ENCODE results near the gene GAN.

GAN gene

GRCh38 chr16:81436386-81436785 is 121.6 kb downstream of the GAN start:
- Histone ChIP-seq H3K27ac (replicated peaks) (no peak overlapping the region), H3K27me3 (ENCODE audit: insufficient read depth, poor library complexity, severe bottlenecking) (no peaks in the 10 kb centered on the region), H3K4me3 (replicated peaks; ENCODE audit: insufficient read depth, low read length) (no peak overlapping the region)
- no peak for DNase-seq (ENCODE audit: low read depth in 1 of 2, low spot score in 1 of 2)
- TF ChIP-seq CTCF (IDR thresholded peaks at IDR 0.05; ENCODE audit: insufficient read depth, low read length) = no peak
- no peak for TF ChIP-seq REST (IDR thresholded peaks at IDR 0.05; ENCODE audit: insufficient replicate concordance, low read depth)
- no peak for TF ChIP-seq SPI1 (IDR thresholded peaks at IDR 0.05; ENCODE audit: borderline replicate concordance, low read depth)
- TF ChIP-seq POLR2AphosphoS5 (IDR thresholded peaks at IDR 0.05; ENCODE audit: low read depth) = no peak
- TF ChIP-seq GABPA (IDR thresholded peaks at IDR 0.05; ENCODE audit: low read depth) = no peak

- peak in 1 of 2 experiments; percentile 31 for DNase-seq (ENCODE audit: low read depth in 1 of 2, low spot score in 1 of 2)
- no peak overlapping the region for H3K27ac ChIP-seq (replicated peaks)
- H3K4me3 ChIP-seq (replicated peaks; ENCODE audit: insufficient read depth, low read length) = no peak overlapping the region
- H3K27me3 ChIP-seq (ENCODE audit: insufficient read depth, poor library complexity, severe bottlenecking) = no peaks in the 10 kb centered on the region
- TF ChIP-seq POLR2AphosphoS5 (IDR thresholded peaks at IDR 0.05; ENCODE audit: low read depth) (no peak), SPI1 (IDR thresholded peaks at IDR 0.05; ENCODE audit: borderline replicate concordance, low read depth) (no peak)
Measured at GRCh38 chr16:81437865-81438264, 123.1 kb downstream of the GAN start.

All from HL-60 (cell line).